Limb (tissue), 2 donors: ENCODE measurements around the gene DIRAS2.
"Not testable (repeated sequence)": the region's sequence is repeated elsewhere in the genome, so short reads cannot be mapped to it uniquely, and the experiment has no call there.

ENCODE experiments used
- DNase-seq, 2 donors: peaks; one replicate each; pipeline ENCODE4 v3.0.0-alpha.2; 2016; ENCODE audit errors: extremely low spot score in 2 of 2

The DIRAS2 gene

GRCh38 chr9:90642570-90643539, at the start of gene DIRAS2:
TSS of gene DIRAS2 (minus strand) at chr9:90642824. CDS start at chr9:90613827, 28,997 bp downstream.
- peak; percentile 53 to 86 for DNase-seq

- no peak for DNase-seq
Observed at GRCh38 chr9:90684736-90685135, 42.1 kb upstream of the DIRAS2 start.

GRCh38 chr9:90684106-90684505, 41.5 kb upstream of the DIRAS2 start:
- no peak for DNase-seq

DNA sequence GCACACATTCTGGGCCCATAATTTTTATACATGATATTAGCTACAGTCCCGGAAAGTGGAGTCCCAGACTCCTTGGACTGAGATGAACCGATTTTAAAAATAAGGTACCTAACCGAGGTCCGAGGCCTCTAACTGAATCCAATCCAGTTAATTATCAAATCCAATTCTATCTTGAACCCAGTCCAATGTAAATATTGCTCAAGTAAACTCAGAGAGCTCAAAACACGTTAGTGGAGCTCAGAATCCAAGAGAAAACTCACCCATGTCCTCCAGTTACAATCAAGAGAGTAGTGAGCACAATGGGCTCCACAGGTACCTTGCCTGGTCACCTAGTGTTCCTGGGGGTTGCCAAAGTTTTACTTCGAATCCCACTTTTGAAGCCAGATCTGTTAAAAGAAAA, 37.9 kb upstream of the DIRAS2 start:
- no peak for DNase-seq

DNA sequence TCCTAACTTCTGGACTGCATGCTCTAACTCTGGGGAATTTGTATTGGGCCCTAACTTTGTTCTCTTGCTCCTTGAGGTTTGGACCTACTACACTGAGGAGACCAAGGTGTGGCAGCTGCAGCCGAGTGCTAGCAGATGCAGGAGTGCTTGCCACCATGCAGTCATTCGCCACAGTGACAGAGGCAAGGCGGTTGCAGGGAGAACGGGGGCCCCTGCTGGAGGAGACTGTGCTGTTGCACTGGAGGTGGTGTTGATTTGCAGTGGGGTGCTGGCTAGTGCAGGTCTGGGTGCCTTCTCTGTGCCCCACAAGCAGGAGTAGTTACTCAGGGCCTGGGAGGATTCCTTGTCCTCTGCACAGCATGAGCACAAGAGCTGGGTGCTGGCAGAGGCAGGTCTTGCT, 22.4 kb upstream of the DIRAS2 start:
- no peak for DNase-seq

GRCh38 chr9:90659650-90660364, 17.2 kb upstream of the DIRAS2 start:
- DNase-seq, result no peak

- DNase-seq, result no peak
Observed at GRCh38 chr9:90658783-90659182, 16.2 kb upstream of the DIRAS2 start.

DNA sequence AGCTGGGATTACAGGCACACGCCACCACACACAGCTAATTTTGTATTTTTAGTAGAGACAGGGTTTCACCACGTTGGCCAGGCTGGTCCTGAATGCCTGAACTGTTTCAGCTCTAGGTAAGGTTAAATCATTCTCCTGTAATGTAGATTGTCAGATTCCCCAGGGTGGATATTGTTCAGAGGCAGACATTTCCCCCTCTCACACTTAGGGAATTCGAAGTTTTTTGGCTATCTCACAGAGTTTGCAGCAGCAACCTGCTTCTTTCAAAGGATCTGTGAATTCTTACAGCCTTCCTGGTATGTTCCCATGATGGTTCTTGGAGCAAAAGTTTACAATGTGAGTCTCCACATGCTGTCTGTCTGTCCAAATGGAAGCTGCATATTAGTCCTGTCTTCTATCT, 15.6 kb upstream of the DIRAS2 start:
- no peak for DNase-seq

DNA sequence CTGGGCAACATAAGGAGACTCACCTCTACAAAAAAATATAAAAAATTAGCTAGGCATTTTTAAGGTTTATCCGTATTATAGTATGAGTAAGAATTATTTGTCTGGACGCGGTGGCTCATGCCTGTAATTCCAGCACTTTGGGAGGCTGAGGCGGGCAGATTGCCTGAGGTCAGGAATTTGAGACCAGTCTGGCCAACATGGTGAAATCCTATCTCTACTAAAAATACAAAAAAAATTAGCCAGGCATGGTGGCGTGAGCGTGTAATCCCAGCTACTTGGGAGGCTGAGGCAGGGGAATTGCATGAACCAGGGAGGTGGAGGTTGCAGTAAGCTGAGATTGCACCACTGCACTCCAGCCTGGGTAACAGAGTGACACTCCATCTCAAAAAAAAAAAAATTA, 14.3 kb upstream of the DIRAS2 start:
- not testable (repeated sequence) for DNase-seq

GRCh38 chr9:90651246-90651645, 8.6 kb upstream of the DIRAS2 start:
- no peak for DNase-seq

DNA sequence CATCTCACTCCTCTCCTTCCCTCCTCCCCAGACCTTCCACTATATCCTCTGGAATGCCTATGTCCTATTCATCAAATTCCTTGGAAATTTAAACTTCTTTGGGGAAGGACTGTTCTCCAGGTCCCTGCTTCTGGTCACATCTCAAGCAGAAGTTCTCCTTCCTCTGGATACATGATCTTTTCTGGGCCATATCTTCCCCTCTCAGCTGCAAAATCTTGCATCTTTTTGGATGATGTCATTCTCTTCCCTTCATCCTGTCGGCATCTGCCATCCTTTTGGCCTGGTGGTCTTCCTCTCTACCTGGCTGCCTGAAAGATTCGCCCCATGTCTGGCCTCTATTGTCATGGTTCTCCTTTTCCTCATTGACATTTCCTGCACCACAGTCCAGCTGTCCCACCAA, 5.2 kb upstream of the DIRAS2 start:
- no peak for DNase-seq

DNA sequence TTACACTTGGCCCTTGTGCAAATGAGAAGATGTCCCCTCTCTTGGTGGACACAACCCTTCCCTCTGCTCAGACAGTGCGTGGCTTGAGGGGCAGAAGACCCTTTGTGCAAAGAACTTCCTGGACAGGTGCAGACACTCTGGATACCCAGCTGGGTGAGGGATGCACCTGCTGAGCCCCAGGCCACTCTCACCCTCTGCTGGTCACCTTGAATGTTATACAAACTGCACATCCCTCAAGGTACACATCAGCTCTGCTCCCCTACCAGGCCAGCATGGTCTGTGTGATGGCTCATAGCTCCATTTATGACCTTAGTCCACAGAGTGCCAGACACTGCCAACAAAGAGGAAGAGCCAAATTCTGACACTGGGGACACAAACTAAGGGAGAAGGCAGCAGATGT, 3.1 kb upstream of the DIRAS2 start:
- no peak for DNase-seq

DNA sequence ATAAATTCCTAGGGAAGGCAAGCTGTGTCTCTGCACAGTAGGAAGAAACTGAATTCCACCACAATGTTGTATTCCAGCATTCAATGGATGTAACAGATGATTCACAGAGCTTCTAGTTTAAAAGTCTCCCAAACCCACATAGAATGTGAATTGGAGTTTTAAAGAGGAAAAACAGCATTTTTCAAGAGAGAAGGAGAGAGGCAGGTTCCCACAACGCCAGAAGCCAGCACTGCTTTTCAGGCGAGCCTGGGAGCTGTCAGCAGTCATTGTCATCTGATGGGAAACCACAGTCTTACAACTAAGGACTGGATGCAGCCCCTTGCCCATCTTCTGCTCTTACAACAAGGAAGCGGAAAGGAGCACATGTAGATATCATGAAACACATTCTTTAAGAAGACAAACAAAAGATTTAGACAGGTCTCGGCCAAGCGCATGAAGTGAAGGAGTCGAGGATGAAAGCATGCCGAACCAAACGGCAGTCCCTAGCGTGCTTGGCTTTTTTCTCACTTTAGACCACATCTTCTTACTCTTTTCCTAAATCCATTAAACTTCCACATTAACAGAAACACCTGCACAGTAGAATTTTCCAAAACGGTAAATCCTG, 638 bp downstream of the DIRAS2 start:
- DNase-seq, result peak in 1 of 2 donors; percentile 41

DNA sequence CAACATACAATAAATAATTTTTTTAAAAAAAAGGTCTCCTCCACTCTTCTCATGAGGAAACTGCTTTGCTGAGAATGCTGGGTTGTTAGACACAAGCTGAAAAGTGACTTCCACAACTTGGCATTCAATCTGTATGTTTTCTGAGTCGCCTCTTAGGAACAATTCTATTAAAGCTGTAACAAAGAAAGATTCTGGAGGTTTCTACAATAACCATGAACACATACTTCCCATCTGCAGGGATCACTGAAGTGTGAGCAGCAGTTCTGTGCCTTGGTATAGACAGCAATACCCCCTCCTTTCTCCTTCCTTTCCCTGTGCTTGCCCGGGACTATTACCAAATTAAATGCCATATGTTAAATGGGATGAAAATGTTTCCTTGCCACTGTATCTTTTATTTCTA, 1.5 kb downstream of the DIRAS2 start:
- DNase-seq, result no peak

DNA sequence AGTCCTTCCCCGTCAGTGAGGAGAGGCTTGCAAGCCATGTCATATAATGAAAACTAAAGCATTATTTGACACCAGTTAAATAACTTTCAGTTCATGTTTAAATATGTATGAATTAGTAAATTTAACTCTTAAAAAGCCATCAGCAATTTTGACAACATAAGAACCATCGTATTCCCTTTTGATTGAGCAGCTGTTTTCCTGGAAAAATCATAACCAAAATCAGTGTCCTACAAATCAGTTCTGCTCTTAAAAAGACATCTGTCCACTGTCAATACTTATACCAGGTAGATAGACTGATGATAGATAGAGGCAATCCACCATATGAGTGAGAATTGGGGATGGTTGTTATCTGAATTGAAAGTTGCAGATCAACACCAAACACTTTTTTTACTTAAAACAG, 2.3 kb downstream of the DIRAS2 start:
- no peak for DNase-seq

DNA sequence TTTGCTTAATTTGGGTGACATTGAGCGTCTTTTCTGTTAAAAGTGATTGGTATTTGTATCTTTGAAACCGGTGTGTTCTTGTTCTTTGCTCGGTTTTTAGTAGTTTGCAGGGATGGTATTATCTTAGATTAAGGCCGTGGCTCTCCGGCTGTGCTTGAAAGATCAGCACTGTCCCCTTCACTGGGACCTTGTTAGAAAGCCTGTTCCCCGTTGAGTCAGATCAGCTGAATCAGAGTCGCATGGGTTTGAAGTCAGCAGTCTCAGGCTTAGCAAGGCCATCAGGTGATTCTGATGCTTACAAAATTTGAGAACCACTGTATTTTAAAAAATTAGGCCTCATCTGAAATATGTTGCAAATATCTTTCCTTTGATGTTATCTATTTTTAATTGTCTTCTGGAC, 5.0 kb downstream of the DIRAS2 start:
- DNase-seq, result no peak

DNA sequence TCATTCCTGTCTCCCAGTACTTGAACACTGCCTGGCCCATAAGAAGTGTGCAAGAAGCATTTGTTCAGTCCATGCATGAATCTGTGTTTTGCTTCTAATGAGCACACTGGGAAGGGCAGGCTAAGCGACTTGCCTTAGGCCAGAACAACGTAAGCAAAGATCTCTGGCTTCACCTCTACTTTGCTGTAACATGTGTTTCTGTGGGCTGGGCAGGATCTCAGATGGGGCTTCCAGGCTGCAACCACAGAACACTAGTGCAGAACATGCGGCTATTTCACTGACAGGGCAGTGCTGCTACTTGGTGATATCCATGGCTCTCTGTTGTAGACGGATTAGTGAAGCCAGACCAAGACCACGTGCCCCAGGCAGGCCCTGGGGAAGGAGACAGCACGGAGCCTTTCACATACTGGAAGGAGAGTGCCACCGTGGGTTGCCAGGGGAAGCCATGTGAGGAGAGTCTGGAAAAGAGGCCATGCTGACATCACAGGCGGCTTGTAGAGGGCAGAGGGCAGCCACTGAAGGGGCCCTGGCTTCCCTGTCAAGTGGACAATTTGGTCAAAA, 9.9 kb downstream of the DIRAS2 start:
- no peak for DNase-seq

- DNase-seq, result no peak
Observed at GRCh38 chr9:90631964-90632363, 10.7 kb downstream of the DIRAS2 start.

DNA sequence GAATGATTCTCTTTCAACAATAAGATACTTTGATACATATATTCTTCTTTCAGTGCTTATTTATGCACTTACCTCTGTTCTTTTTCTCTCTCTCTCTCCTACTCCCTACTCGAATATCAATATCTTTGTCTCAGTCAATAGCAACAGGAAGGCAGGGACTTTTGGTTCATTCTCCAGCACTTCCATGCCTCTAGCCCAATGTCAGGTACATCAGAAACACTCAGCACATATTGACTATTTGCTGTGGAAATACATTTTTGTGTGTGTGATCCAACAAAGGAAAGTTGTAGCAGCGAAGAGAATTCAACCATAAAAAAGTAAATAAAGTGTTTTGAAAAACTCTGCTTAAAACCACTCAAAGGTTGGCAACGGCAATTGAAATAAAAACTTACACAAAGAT, 12.6 kb downstream of the DIRAS2 start:
- DNase-seq, result no peak

DNA sequence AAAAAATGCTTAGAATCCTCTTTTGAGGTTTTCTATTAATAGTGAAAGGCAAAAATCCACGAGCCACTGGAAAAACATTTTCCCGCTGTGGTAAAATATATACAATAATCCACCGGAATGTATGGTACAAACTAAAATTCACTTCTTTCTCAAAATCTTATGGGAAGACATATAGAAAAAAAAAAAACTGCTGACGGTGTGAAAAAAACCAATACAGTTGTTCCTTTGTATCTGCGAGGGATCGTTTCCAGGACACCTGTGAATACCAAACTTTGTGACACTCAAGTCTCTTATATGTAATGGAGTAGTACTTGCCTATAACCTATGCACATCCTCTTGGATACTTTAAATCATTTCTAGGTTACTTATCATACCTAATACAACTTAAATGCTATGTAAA, 13.3 kb downstream of the DIRAS2 start:
- no peak for DNase-seq

GRCh38 chr9:90616806-90617205, 25.8 kb downstream of the DIRAS2 start:
- no peak for DNase-seq

GRCh38 chr9:90613502-90613901, 29.1 kb downstream of the DIRAS2 start:
- DNase-seq, result no peak
